MM.1S (cell line): ENCODE measurements around the gene SLC26A8.

ENCODE experiments used
- DNase-seq: peaks from one replicate; pipeline ENCODE4 v3.0.0-alpha.2; 2015
- H2AFZ ChIP-seq: fragments of 300-600 bp; sonication (generic); 2 replicates; pipeline ENCODE4 v1.6.0; 2016; ENCODE audit warnings: antibody characterized with exemption, low read length
- H3F3A ChIP-seq: fragments of 300-600 bp; sonication (generic); 2 replicates; pipeline ENCODE4 v1.6.1; 2016; ENCODE audit warnings: mild to moderate bottlenecking, antibody characterized with exemption, low read length, moderate library complexity, mixed read lengths; ENCODE audit not compliant: insufficient read depth
- H3K27ac ChIP-seq: fragments of 300-600 bp; sonication (generic); 2 replicates; pipeline ENCODE4 v1.5.1; 2016; ENCODE audit warnings: mild to moderate bottlenecking, low read length
- H3K27me3 ChIP-seq: fragments of 300-600 bp; sonication (generic); replicated peaks from 2 replicates; pipeline ENCODE4 v1.6.0; 2016; ENCODE audit warnings: low read length; ENCODE audit not compliant: insufficient read depth
- H3K36me3 ChIP-seq: fragments of 300-600 bp; sonication (generic); replicated peaks from 2 replicates; pipeline ENCODE4 v1.6.1; 2016; ENCODE audit warnings: mild to moderate bottlenecking, low read length, mixed read lengths; ENCODE audit not compliant: insufficient read depth
- H3K4me1 ChIP-seq: fragments of 300-600 bp; sonication (generic); 2 replicates; pipeline ENCODE4 v1.6.1; 2016; ENCODE audit warnings: low read length, mixed read lengths
- H3K4me2 ChIP-seq: fragments of 300-600 bp; sonication (generic); 2 replicates; pipeline ENCODE4 v1.6.0; 2016; ENCODE audit warnings: low read depth, low read length
- H3K4me3 ChIP-seq: fragments of 300-600 bp; sonication (generic); 2 replicates; pipeline ENCODE4 v1.5.1; 2016; ENCODE audit warnings: low read length, mixed read lengths
- H3K79me2 ChIP-seq: fragments of 300-600 bp; sonication (generic); 2 replicates; pipeline ENCODE4 v1.6.1; 2016; ENCODE audit warnings: mixed run types, low read length, mixed read lengths
- H3K9ac ChIP-seq: fragments of 300-600 bp; sonication (generic); 2 replicates; pipeline ENCODE4 v1.6.1; 2016; ENCODE audit warnings: low read length, mixed read lengths
- H3K9me2 ChIP-seq: fragments of 300-600 bp; sonication (generic); replicated peaks from 2 replicates; pipeline ENCODE4 v1.6.1; 2016; ENCODE audit warnings: mild to moderate bottlenecking, low read length, mixed read lengths; ENCODE audit not compliant: insufficient read depth
- H3K9me3 ChIP-seq: fragments of 300-600 bp; sonication (generic); replicated peaks from 2 replicates; pipeline ENCODE4 v1.6.1; 2016; ENCODE audit warnings: mild to moderate bottlenecking, low read length, mixed read lengths; ENCODE audit not compliant: insufficient read depth
- H4K20me1 ChIP-seq: fragments of 300-600 bp; sonication (generic); 2 replicates; pipeline ENCODE4 v1.6.1; 2016; ENCODE audit warnings: mild to moderate bottlenecking, low read length, moderate library complexity, mixed read lengths; ENCODE audit not compliant: insufficient read depth
- CTCF ChIP-seq: fragments of 300-600 bp; sonication (generic); IDR thresholded peaks from 2 replicates; pipeline ENCODE4 v1.5.1; 2016; ENCODE audit warnings: antibody characterized with exemption, low read length, mixed read lengths
- EZH2 ChIP-seq: fragments of 300-600 bp; sonication (generic); optimal IDR thresholded peaks from 2 replicates; pipeline ENCODE3; 2017; ENCODE audit warnings: low read depth, mild to moderate bottlenecking, antibody characterized with exemption, low read length, mixed read lengths
- EZH2phosphoT487 ChIP-seq: fragments of 300-600 bp; sonication (generic); IDR thresholded peaks from 2 replicates; pipeline ENCODE4 v1.6.1; 2018; ENCODE audit warnings: antibody characterized with exemption, low read length

The SLC26A8 gene

GRCh38 chr6:36039112-36039511, 14.7 kb upstream of the SLC26A8 start:
- Histone ChIP-seq H3K27ac (no peak overlapping the region), H3K4me2 (no peak overlapping the region), H3K9me2 (no peaks in the 10 kb centered on the region), H3K4me3 (no peak overlapping the region), H3K4me1 (0 out of 2 replicates have a peak, but pooled peaks cover 5% of the 10 kb centered on the region), H2AFZ (no peak overlapping the region), H4K20me1 (peaks cover 30% of the 10 kb centered on the region), H3F3A (peaks cover 3% of the 10 kb centered on the region; the same call in 1 of the 2 replicates), H3K79me2 (peaks cover 97% of the 10 kb centered on the region), H3K9ac (no peak overlapping the region), H3K9me3 (no peaks in the 10 kb centered on the region), H3K27me3 (no peaks in the 10 kb centered on the region), H3K36me3 (peaks cover 3% of the 10 kb centered on the region; the same call in 1 of the 2 replicates)
- no peak for TF ChIP-seq CTCF
- no peak for DNase-seq

- H3K4me2 ChIP-seq = no peak overlapping the region
- 0 out of 2 replicates have a peak, but pooled peaks cover 5% of the 10 kb centered on the region for H3K4me1 ChIP-seq
- no peaks in the 10 kb centered on the region for H3K9me2 ChIP-seq
- peaks cover 3% of the 10 kb centered on the region; the same call in 1 of the 2 replicates for H3K36me3 ChIP-seq
- H3K27ac ChIP-seq = no peak overlapping the region
- no peaks in the 10 kb centered on the region for H3K27me3 ChIP-seq
- no peak overlapping the region for H3K4me3 ChIP-seq
- peaks cover 3% of the 10 kb centered on the region; the same call in 1 of the 2 replicates for H3F3A ChIP-seq
- no peak for DNase-seq
- no peaks in the 10 kb centered on the region for H3K9me3 ChIP-seq
- peaks cover 99% of the 10 kb centered on the region for H3K79me2 ChIP-seq
- H3K9ac ChIP-seq = no peak overlapping the region
- H2AFZ ChIP-seq = no peak overlapping the region
- H4K20me1 ChIP-seq = peaks cover 31% of the 10 kb centered on the region
- TF ChIP-seq CTCF = no peak
- no peak for TF ChIP-seq EZH2phosphoT487
- TF ChIP-seq EZH2 = no peak
Measured at GRCh38 chr6:36038120-36038876, 13.9 kb upstream of the SLC26A8 start.

GRCh38 chr6:36035225-36035624, 10.8 kb upstream of the SLC26A8 start:
- H3K9ac ChIP-seq = no peak overlapping the region
- H3K4me2 ChIP-seq = no peak overlapping the region
- TF ChIP-seq EZH2 = no peak
- TF ChIP-seq CTCF = no peak
- TF ChIP-seq EZH2phosphoT487 = no peak
- 0 out of 2 replicates have a peak, but pooled peaks cover 5% of the 10 kb centered on the region for H3K4me1 ChIP-seq
- no peak overlapping the region for H3K4me3 ChIP-seq
- no peaks in the 10 kb centered on the region for H3K27me3 ChIP-seq
- peaks cover 35% of the 10 kb centered on the region for H4K20me1 ChIP-seq
- no peaks in the 10 kb centered on the region for H3K9me2 ChIP-seq
- peaks cover 3% of the 10 kb centered on the region; the same call in 1 of the 2 replicates for H3F3A ChIP-seq
- H3K36me3 ChIP-seq = peaks cover 3% of the 10 kb centered on the region; the same call in 1 of the 2 replicates
- no peaks in the 10 kb centered on the region for H3K9me3 ChIP-seq
- peaks cover 99% of the 10 kb centered on the region for H3K79me2 ChIP-seq
- no peak overlapping the region for H3K27ac ChIP-seq
- H2AFZ ChIP-seq = no peak overlapping the region
- DNase-seq = no peak
